ENCODE data around the gene FNTB.

Gene FNTB

GRCh38 chr14:64947710-64948611, 38.7 kb upstream of the FNTB start:
- no peak overlapping the region for H3K4me3 ChIP-seq (ENCODE audit: low read depth, low read length)
- no peak overlapping the region for H2AK5ac ChIP-seq (ENCODE audit: low read length)
- H3K18ac ChIP-seq (ENCODE audit: low read length) = no peak overlapping the region
- H3K4me2 ChIP-seq (ENCODE audit: low read length) = no peak overlapping the region
- no peaks in the 10 kb centered on the region for H3K4me1 ChIP-seq (ENCODE audit: control insufficient read depth in 1 of 2, insufficient read depth in 2 of 2, low read length in 2 of 2)
- no peaks in the 10 kb centered on the region for H3K79me1 ChIP-seq (ENCODE audit: low read length)
- no peak overlapping the region for H2BK120ac ChIP-seq (ENCODE audit: insufficient read depth, low read length, poor library complexity)
- H2BK5ac ChIP-seq (ENCODE audit: low read depth, low read length, poor library complexity) = no peak overlapping the region
- H3K9me3 ChIP-seq (ENCODE audit: insufficient read depth, low read depth, low read length) = no peaks in the 10 kb centered on the region
- no peak for DNase-seq
- H3K79me2 ChIP-seq (ENCODE audit: control insufficient read depth, insufficient read depth, low read length, poor library complexity) = no peaks in the 10 kb centered on the region
- no peak overlapping the region for H4K8ac ChIP-seq (ENCODE audit: low read depth, low read length)
- H3K27ac ChIP-seq (ENCODE audit: low read depth, low read length) = no peak overlapping the region
- H4K91ac ChIP-seq (ENCODE audit: low read depth, low read length) = no peak overlapping the region
- H3K9ac ChIP-seq (ENCODE audit: low read length) = no peak overlapping the region
- no peak overlapping the region for H3K14ac ChIP-seq (ENCODE audit: low read length)
- no CpG with 5 or more reads among the region's 28 CpGs for WGBS (ENCODE audit: extremely low coverage, insufficient coverage, insufficient read length)
- H2BK12ac ChIP-seq (ENCODE audit: low read length) = no peak overlapping the region
- H3K27me3 ChIP-seq (ENCODE audit: insufficient read depth, low read length) = no peaks in the 10 kb centered on the region
- no peak overlapping the region for H3K23ac ChIP-seq (ENCODE audit: low read length)
- no peak overlapping the region for H3K4ac ChIP-seq (ENCODE audit: low read depth, low read length)
- no peak overlapping the region for H2AFZ ChIP-seq (ENCODE audit: insufficient read depth, low read length, poor library complexity)
- H4K12ac ChIP-seq (ENCODE audit: low read depth, low read length) = no peak overlapping the region
- H3K36me3 ChIP-seq (ENCODE audit: control insufficient read depth in 1 of 2, insufficient read depth in 2 of 2, low read length in 2 of 2) = peaks cover 37 to 45% of the 10 kb centered on the region in 2 experiments

- H3K27ac ChIP-seq (ENCODE audit: low read depth, low read length) = no peak overlapping the region
- H3K9me3 ChIP-seq (ENCODE audit: insufficient read depth, low read depth, low read length) = no peaks in the 10 kb centered on the region
- no peak overlapping the region for H2BK5ac ChIP-seq (ENCODE audit: low read depth, low read length, poor library complexity)
- H3K9ac ChIP-seq (ENCODE audit: low read length) = no peak overlapping the region
- no peak overlapping the region for H2BK120ac ChIP-seq (ENCODE audit: insufficient read depth, low read length, poor library complexity)
- no peak for DNase-seq
- H3K4ac ChIP-seq (ENCODE audit: low read depth, low read length) = no peak overlapping the region
- no peaks in the 10 kb centered on the region for H3K79me2 ChIP-seq (ENCODE audit: control insufficient read depth, insufficient read depth, low read length, poor library complexity)
- H3K36me3 ChIP-seq (ENCODE audit: control insufficient read depth in 1 of 2, insufficient read depth in 2 of 2, low read length in 2 of 2) = peaks cover 37 to 43% of the 10 kb centered on the region in 2 experiments
- WGBS (ENCODE audit: extremely low coverage, insufficient coverage, insufficient read length) = no CpG with 5 or more reads among the region's 8 CpGs
- no peaks in the 10 kb centered on the region for H3K79me1 ChIP-seq (ENCODE audit: low read length)
- H3K4me3 ChIP-seq (ENCODE audit: low read depth, low read length) = no peak overlapping the region
- no peak overlapping the region for H2BK12ac ChIP-seq (ENCODE audit: low read length)
- no peak overlapping the region for H3K4me2 ChIP-seq (ENCODE audit: low read length)
- H3K14ac ChIP-seq (ENCODE audit: low read length) = no peak overlapping the region
- H3K27me3 ChIP-seq (ENCODE audit: insufficient read depth, low read length) = no peaks in the 10 kb centered on the region
- H2AFZ ChIP-seq (ENCODE audit: insufficient read depth, low read length, poor library complexity) = no peak overlapping the region
- H4K91ac ChIP-seq (ENCODE audit: low read depth, low read length) = no peak overlapping the region
- no peak overlapping the region for H3K23ac ChIP-seq (ENCODE audit: low read length)
- no peak overlapping the region for H3K18ac ChIP-seq (ENCODE audit: low read length)
- H4K12ac ChIP-seq (ENCODE audit: low read depth, low read length) = no peak overlapping the region
- H3K4me1 ChIP-seq (ENCODE audit: control insufficient read depth in 1 of 2, insufficient read depth in 2 of 2, low read length in 2 of 2) = no peaks in the 10 kb centered on the region
- no peak overlapping the region for H4K8ac ChIP-seq (ENCODE audit: low read depth, low read length)
- H2AK5ac ChIP-seq (ENCODE audit: low read length) = no peak overlapping the region
Measured at GRCh38 chr14:64948612-64949210, 38.0 kb upstream of the FNTB start.

DNA sequence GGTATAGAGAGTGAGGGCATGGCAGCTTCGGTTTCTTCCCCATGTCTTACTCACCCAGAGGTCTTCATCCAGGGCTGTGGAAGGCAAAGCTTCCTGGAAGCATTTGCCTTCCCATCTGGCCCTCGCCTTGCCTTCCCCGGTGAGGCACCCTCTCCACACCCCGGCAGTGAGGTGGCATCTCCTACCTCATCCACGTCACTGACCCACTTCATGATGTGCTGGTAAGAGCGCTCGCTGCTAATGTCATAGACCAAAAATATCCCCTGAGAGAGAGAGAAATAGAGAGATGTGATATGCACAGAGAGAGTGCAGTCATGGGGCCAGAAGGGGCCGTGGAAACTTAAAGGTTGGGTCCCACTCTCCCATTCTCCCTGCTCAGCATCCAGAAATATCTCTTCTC, 35.8 kb upstream of the FNTB start:
- Histone ChIP-seq H2BK120ac (ENCODE audit: insufficient read depth, low read length, poor library complexity) (no peak overlapping the region), H4K12ac (ENCODE audit: low read depth, low read length) (no peak overlapping the region), H3K79me1 (ENCODE audit: low read length) (no peaks in the 10 kb centered on the region), H4K8ac (ENCODE audit: low read depth, low read length) (no peak overlapping the region), H4K91ac (ENCODE audit: low read depth, low read length) (no peak overlapping the region), H3K4me2 (ENCODE audit: low read length) (no peak overlapping the region), H2BK5ac (ENCODE audit: low read depth, low read length, poor library complexity) (no peak overlapping the region), H3K36me3 (ENCODE audit: control insufficient read depth in 1 of 2, insufficient read depth in 2 of 2, low read length in 2 of 2) (peaks cover 37 to 40% of the 10 kb centered on the region in 2 experiments), H3K14ac (ENCODE audit: low read length) (no peak overlapping the region), H3K23ac (ENCODE audit: low read length) (no peak overlapping the region), H3K27ac (ENCODE audit: low read depth, low read length) (no peak overlapping the region), H3K9me3 (ENCODE audit: insufficient read depth, low read depth, low read length) (no peaks in the 10 kb centered on the region), H3K4ac (ENCODE audit: low read depth, low read length) (no peak overlapping the region), H3K79me2 (ENCODE audit: control insufficient read depth, insufficient read depth, low read length, poor library complexity) (no peaks in the 10 kb centered on the region), H2AK5ac (ENCODE audit: low read length) (no peak overlapping the region), H3K9ac (ENCODE audit: low read length) (no peak overlapping the region), H3K27me3 (ENCODE audit: insufficient read depth, low read length) (no peaks in the 10 kb centered on the region), H2AFZ (ENCODE audit: insufficient read depth, low read length, poor library complexity) (no peak overlapping the region), H3K4me1 (ENCODE audit: control insufficient read depth in 1 of 2, insufficient read depth in 2 of 2, low read length in 2 of 2) (no peaks in the 10 kb centered on the region), H2BK12ac (ENCODE audit: low read length) (no peak overlapping the region), H3K18ac (ENCODE audit: low read length) (no peak overlapping the region), H3K4me3 (ENCODE audit: low read depth, low read length) (no peak overlapping the region)
- no peak for DNase-seq
- WGBS (ENCODE audit: extremely low coverage, insufficient coverage, insufficient read length) = no CpG with 5 or more reads among the region's 8 CpGs

- Histone ChIP-seq H3K4me2 (ENCODE audit: low read length) (no peak overlapping the region), H3K9me3 (ENCODE audit: insufficient read depth, low read depth, low read length) (no peaks in the 10 kb centered on the region), H2BK120ac (ENCODE audit: insufficient read depth, low read length, poor library complexity) (no peak overlapping the region), H3K4ac (ENCODE audit: low read depth, low read length) (no peak overlapping the region), H3K36me3 (ENCODE audit: control insufficient read depth in 1 of 2, insufficient read depth in 2 of 2, low read length in 2 of 2) (peaks cover 37 to 40% of the 10 kb centered on the region in 2 experiments), H3K18ac (ENCODE audit: low read length) (no peak overlapping the region), H3K79me2 (ENCODE audit: control insufficient read depth, insufficient read depth, low read length, poor library complexity) (no peaks in the 10 kb centered on the region), H2BK5ac (ENCODE audit: low read depth, low read length, poor library complexity) (no peak overlapping the region), H3K79me1 (ENCODE audit: low read length) (no peaks in the 10 kb centered on the region), H3K9ac (ENCODE audit: low read length) (no peak overlapping the region), H2AK5ac (ENCODE audit: low read length) (no peak overlapping the region), H3K4me1 (ENCODE audit: control insufficient read depth in 1 of 2, insufficient read depth in 2 of 2, low read length in 2 of 2) (no peaks in the 10 kb centered on the region), H3K27ac (ENCODE audit: low read depth, low read length) (no peak overlapping the region), H2AFZ (ENCODE audit: insufficient read depth, low read length, poor library complexity) (no peak overlapping the region), H3K27me3 (ENCODE audit: insufficient read depth, low read length) (no peaks in the 10 kb centered on the region), H3K14ac (ENCODE audit: low read length) (no peak overlapping the region), H3K23ac (ENCODE audit: low read length) (no peak overlapping the region), H4K12ac (ENCODE audit: low read depth, low read length) (no peak overlapping the region), H4K91ac (ENCODE audit: low read depth, low read length) (no peak overlapping the region), H2BK12ac (ENCODE audit: low read length) (no peak overlapping the region), H3K4me3 (ENCODE audit: low read depth, low read length) (no peak overlapping the region), H4K8ac (ENCODE audit: low read depth, low read length) (no peak overlapping the region)
- DNase-seq = no peak
- no CpG with 5 or more reads among the region's 8 CpGs for WGBS (ENCODE audit: extremely low coverage, insufficient coverage, insufficient read length)
Measured at GRCh38 chr14:64951291-64951690, 35.4 kb upstream of the FNTB start.

Data from trophoblast cell (in vitro differentiated cells and primary cell).